Eye (tissue), 1 donor: Measurements from ENCODE around the gene RASL10B.

Experiments
- DNase-seq: peaks from one replicate; pipeline ENCODE4 v3.0.0-alpha.2; 2015

The RASL10B gene

GRCh38 chr17:35766489-35766877 is 35.0 kb downstream of the RASL10B start:
- no peak for DNase-seq

- peak; percentile 55 for DNase-seq
Observed at GRCh38 chr17:35766903-35767510, 35.6 kb downstream of the RASL10B start.

GRCh38 chr17:35768797-35769196 is 37.4 kb downstream of the RASL10B start:
- DNase-seq: no peak

DNA sequence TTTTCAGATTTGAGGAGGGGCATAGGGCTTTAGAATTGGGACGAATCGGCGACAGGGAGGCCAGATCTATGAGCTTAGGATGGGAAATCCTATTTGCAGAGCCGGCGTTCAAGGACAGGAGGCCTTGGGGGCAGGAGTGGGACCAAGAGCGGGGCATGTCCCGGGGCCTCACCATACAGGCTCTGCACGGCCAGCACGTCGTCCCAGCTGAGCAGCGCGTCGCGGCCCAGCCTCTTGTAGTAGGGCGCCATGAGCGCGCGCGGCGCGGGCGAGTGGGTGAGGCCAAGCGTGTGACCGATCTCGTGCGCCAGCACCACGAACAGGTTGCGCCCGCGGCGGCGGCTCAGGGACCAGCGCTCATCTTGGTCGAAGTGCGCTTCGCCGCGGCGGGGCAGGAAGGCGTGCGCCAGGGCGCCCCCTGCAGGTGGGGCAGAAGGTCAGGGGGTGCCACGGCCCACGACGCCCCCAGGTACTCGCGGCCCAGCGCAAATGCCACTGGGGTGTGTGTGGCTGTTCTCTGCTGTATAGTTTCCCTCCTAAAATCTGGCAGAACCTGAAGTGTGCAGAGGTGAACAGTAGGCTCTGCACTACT is 38.6 kb downstream of the RASL10B start:
- DNase-seq: no peak

DNA sequence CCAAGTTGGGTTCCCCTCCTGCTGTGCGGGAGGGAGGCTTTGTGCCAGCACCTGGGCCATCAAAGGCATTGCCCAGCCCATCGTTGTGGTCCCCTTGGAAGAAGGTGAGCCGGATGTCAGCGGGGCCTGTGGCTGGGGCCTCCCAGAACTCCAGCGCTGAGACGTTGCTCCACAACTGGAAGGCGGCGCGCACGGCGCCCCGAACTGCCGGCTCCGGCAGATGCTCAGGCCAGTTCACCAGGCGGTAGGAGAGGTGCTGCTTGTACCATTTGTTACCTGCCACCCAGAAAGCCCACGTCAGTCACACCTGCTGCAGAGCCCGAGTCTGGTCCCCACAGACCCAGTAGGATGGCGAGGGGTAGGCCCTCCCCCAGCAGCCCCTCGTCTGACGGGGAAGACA is 41.7 kb downstream of the RASL10B start:
- DNase-seq: no peak

DNA sequence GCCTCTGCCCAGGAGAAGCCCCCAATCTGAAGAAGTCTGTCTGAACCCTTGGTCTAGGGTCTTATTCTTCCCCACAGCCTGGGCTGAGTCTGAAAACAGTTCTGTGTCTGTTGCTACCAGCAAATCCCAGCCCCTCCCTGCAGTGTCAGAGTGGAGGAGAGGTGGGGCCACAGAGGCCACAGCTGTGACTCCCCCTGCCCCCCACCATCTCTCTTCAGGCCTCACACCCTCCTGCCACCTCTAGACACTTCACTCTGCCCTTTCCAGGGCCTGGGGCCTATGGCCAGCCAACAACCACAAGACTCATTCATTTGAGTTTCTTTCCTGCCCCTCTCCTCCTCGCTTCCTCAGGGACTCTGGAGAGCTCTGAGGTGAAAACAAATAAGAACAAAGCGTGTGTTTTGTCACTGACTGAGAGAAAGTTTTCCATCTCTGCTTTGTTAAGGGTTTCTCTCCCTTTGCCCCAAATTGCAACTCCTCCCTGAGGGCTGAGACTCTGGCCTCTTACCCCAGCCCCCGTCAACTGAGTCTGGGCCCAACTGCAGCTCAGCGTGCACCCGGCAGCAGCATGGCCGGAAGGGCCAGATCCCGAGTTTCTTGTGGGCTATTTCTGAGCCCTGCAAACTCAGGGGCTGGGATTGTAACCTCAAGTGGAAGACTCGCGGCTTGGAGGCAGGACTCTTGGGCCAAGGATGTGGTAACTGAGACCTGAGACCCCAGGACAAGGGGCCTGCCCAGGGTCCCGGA is 42.4 kb downstream of the RASL10B start:
- DNase-seq: no peak

GRCh38 chr17:35774499-35774898 is 43.1 kb downstream of the RASL10B start:
- DNase-seq: peak; percentile 32

DNA sequence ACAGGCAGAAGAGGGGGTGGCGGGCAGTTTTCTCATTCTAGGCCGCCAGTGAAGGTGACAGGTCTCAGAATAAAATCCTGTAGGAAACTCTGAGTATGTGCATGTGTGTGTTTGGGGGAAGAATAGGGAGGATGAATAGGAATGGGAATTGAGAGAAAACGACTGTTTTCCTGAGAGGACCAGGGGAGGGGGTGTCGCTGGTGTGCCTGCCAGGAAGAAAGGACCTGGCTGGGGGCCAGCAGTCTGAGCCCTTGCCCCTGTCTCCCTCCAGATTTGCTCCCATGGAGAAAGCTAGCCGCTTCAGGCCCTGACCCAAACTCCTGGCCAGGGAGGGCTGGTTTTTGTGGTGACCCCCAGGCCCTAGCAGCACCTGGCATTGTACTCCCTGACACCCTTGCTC is 43.6 kb downstream of the RASL10B start:
- no peak for DNase-seq

- no peak for DNase-seq
Observed at GRCh38 chr17:35775583-35775982, 44.1 kb downstream of the RASL10B start.

DNA sequence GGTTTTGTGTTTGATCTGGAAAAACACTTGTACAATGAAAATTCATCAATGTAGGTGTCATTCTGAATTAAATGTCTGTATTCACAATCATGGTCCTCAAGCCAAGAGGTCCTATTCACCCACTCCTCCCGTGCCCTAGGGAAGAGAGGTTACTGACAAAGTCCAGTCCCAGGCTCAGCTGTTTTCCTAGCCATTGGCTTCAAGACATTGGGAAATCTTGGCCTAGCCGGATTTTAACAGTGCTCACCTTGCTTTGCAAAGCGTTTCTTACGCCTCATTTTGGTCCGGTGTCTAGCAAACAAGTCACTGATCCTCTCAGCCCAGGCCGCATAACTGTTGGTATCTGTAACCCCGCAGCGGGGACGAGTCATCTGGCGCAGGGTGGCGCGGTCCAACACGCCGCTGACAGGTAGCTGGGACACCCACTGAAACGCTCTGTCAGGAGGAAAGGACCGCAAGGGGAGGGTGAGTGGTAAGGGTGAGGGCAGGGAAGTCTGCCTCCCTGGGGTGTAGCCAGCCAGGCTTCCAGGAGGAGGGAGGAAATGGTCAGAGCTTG is 47.3 kb downstream of the RASL10B start:
- no peak for DNase-seq

- DNase-seq: no peak
Observed at GRCh38 chr17:35780950-35781349, 49.5 kb downstream of the RASL10B start.

DNA sequence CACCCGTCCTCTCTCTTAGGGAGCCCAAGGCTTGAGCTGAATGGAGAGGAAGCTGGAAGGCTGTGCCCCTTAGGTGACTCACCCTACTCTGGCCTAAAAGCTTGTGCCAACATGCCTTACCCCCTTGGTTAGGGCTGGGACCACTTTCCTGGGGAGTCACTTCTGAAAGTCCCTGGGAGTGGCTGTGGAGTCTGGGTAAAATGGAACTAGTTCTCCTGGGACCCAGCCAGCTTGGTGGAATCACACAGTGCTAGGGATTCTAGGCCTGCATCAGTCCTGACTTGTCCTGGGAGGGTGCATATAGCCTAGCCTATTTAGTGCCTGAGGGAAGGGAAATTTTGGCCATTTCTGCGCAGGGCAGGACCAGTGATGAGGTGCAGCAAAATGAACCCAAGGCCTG is 53.5 kb downstream of the RASL10B start:
- no peak for DNase-seq

GRCh38 chr17:35786941-35787432 is 55.5 kb downstream of the RASL10B start:
- no peak for DNase-seq

- DNase-seq: no peak
Observed at GRCh38 chr17:35788477-35789368, 57.3 kb downstream of the RASL10B start.

- DNase-seq: no peak
Observed at GRCh38 chr17:35790841-35791240, 59.4 kb downstream of the RASL10B start.

DNA sequence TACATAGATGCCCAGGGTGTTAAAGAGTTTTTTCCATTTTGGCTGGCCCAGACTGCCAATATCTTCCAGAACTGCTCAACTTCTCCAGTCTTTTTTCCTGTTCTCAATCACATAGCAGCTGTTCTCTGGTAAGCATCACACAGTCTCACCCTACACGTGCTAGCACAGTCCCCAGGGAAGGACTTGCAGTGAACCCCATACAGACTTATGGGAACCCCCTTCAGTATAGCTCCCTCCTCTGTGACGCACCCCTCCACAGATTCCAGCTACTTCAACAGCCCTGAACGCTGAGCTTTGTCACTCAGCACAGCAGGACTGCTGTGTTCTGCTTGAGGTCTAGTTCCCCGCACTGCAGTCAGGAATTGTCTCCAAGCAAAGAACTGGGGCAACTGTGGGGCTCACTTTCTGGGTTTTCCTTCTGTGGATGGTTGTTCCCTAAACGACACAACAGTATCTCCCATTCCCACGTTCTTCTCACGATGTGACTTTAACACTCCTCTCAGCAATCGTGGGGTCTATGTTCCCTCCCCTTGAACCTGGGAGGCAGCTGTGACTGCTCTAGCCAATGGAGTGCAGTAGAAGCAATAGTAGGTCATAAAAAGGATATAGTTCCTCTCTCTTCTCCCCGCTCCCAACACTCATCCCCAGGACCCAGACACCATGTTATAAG is 60.4 kb downstream of the RASL10B start:
- no peak for DNase-seq
